ENCODE measurements around the gene ZNF277.

The ZNF277 gene

DNA sequence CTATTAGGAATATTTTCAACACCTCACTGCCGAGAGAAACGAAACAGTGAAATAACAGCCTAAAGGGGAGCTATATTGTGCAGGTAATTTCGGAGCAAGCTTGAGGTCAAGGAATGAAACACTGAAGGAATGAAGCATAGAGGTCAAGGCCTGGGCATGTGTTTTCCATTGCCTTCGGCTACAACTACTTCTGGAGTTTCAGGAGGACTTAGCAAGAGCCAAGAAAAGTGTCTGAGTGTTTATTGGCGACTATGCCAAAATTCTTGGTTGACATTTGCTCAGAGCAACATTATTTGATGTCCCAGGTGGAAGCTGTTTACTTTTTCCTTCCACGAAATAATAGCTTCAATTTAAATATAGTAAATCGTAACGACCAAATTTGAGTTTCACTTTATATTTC is 154.2 kb downstream of the ZNF277 start:
- Histone ChIP-seq H3K36me3 (ENCODE audit: control insufficient read depth, low read length) (no peaks in the 10 kb centered on the region), H3K4me3 (ENCODE audit: low read length) (no peak overlapping the region), H3K4me2 (ENCODE audit: low read length) (no peak overlapping the region), H3K27ac (ENCODE audit: low read depth, low read length) (no peak overlapping the region), H3K27me3 (ENCODE audit: control insufficient read depth, low read length) (no peaks in the 10 kb centered on the region), H3K9me2 (replicated peaks; ENCODE audit: control insufficient read depth, low read length) (no peaks in the 10 kb centered on the region), H3K9me3 (ENCODE audit: control insufficient read depth, insufficient read depth, low read length) (no peaks in the 10 kb centered on the region), H3K4me1 (ENCODE audit: control insufficient read depth, low read length) (no peaks in the 10 kb centered on the region), H4K20me1 (ENCODE audit: control insufficient read depth, insufficient read depth, low read depth, low read length) (no peaks in the 10 kb centered on the region), H3K79me2 (ENCODE audit: control insufficient read depth, low read length) (no peaks in the 10 kb centered on the region), H3F3A (ENCODE audit: control insufficient read depth, insufficient read depth) (no peaks in the 10 kb centered on the region)
- TF ChIP-seq EZH2phosphoT487 (IDR thresholded peaks at IDR 0.05; ENCODE audit: borderline replicate concordance, low read length) = no peak
- TF ChIP-seq, protein P1, sequence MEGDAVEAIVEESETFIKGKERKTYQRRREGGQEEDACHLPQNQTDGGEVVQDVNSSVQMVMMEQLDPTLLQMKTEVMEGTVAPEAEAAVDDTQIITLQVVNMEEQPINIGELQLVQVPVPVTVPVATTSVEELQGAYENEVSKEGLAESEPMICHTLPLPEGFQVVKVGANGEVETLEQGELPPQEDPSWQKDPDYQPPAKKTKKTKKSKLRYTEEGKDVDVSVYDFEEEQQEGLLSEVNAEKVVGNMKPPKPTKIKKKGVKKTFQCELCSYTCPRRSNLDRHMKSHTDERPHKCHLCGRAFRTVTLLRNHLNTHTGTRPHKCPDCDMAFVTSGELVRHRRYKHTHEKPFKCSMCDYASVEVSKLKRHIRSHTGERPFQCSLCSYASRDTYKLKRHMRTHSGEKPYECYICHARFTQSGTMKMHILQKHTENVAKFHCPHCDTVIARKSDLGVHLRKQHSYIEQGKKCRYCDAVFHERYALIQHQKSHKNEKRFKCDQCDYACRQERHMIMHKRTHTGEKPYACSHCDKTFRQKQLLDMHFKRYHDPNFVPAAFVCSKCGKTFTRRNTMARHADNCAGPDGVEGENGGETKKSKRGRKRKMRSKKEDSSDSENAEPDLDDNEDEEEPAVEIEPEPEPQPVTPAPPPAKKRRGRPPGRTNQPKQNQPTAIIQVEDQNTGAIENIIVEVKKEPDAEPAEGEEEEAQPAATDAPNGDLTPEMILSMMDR (IDR thresholded peaks at IDR 0.05; ENCODE audit: low read depth, low read length, poor library complexity, severe bottlenecking) = no peak

DNA sequence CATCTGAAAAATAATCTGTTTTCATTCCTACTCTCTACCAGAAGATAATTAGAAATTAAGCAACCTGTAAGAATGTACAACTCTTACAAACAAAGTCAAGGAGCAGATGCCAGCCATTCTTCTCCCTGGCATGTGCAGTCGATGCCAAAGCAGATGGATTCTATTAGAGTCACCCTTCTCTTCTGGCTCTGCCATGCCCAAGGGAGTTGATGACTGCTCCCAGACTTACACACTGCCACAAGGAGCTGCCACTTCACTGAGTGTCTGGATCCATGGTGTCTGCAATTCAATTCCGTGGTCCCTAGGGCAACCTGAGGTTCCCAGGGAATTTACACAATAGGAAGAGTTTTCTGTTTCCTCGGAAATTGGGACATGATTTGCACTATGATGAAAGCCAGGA is 154.7 kb downstream of the ZNF277 start:
- H3K9me2 ChIP-seq (replicated peaks; ENCODE audit: control insufficient read depth, low read length) = no peaks in the 10 kb centered on the region
- H4K20me1 ChIP-seq (ENCODE audit: control insufficient read depth, insufficient read depth, low read depth, low read length) = no peaks in the 10 kb centered on the region
- H3K27ac ChIP-seq (ENCODE audit: low read depth, low read length) = no peak overlapping the region
- no peaks in the 10 kb centered on the region for H3K4me1 ChIP-seq (ENCODE audit: control insufficient read depth, low read length)
- no peaks in the 10 kb centered on the region for H3K27me3 ChIP-seq (ENCODE audit: control insufficient read depth, low read length)
- H3K36me3 ChIP-seq (ENCODE audit: control insufficient read depth, low read length) = no peaks in the 10 kb centered on the region
- H3K4me2 ChIP-seq (ENCODE audit: low read length) = no peak overlapping the region
- H3K79me2 ChIP-seq (ENCODE audit: control insufficient read depth, low read length) = no peaks in the 10 kb centered on the region
- H3F3A ChIP-seq (ENCODE audit: control insufficient read depth, insufficient read depth) = no peaks in the 10 kb centered on the region
- TF ChIP-seq, protein P1 (IDR thresholded peaks at IDR 0.05; ENCODE audit: low read depth, low read length, poor library complexity, severe bottlenecking) = no peak
- TF ChIP-seq EZH2phosphoT487 (IDR thresholded peaks at IDR 0.05; ENCODE audit: borderline replicate concordance, low read length) = no peak
- H3K4me3 ChIP-seq (ENCODE audit: low read length) = no peak overlapping the region
- no peaks in the 10 kb centered on the region for H3K9me3 ChIP-seq (ENCODE audit: control insufficient read depth, insufficient read depth, low read length)

DNA sequence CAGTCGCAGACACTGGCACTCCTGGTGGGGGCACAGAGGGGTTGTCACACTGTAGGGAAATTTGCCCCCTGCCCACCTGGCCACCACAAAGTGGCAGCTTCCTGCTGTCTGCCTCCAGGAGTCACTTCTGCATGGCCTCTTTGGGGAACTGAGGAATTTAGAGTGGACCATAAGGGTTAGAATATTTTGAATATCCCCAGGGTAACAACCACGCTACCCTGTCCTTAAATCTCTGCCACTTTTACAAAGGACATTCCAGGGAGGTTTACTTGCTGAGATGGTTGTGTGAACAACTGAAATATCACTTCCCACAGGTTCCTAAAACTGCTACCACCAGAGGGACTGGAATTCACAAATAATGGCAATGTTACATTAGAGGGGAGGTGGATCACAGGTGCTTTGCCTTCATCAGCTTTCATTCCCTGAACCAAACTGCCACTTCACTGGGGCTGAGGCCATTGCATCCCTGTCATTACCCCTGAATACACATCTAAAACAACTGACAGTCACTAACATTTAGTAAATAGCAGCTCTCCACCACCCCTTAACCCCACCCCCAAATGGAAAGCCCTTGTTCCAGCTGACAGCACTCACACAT is 155.7 kb downstream of the ZNF277 start:
- TF ChIP-seq, protein P1 (IDR thresholded peaks at IDR 0.05; ENCODE audit: low read depth, low read length, poor library complexity, severe bottlenecking) = no peak
- TF ChIP-seq EZH2phosphoT487 (IDR thresholded peaks at IDR 0.05; ENCODE audit: borderline replicate concordance, low read length) = no peak
- Histone ChIP-seq H3K9me3 (ENCODE audit: control insufficient read depth, insufficient read depth, low read length) (no peaks in the 10 kb centered on the region), H3F3A (ENCODE audit: control insufficient read depth, insufficient read depth) (no peaks in the 10 kb centered on the region), H4K20me1 (ENCODE audit: control insufficient read depth, insufficient read depth, low read depth, low read length) (no peaks in the 10 kb centered on the region), H3K9me2 (replicated peaks; ENCODE audit: control insufficient read depth, low read length) (no peaks in the 10 kb centered on the region), H3K79me2 (ENCODE audit: control insufficient read depth, low read length) (no peaks in the 10 kb centered on the region), H3K27ac (ENCODE audit: low read depth, low read length) (no peak overlapping the region), H3K4me2 (ENCODE audit: low read length) (no peak overlapping the region), H3K27me3 (ENCODE audit: control insufficient read depth, low read length) (no peaks in the 10 kb centered on the region), H3K4me3 (ENCODE audit: low read length) (no peak overlapping the region), H3K36me3 (ENCODE audit: control insufficient read depth, low read length) (no peaks in the 10 kb centered on the region), H3K4me1 (ENCODE audit: control insufficient read depth, low read length) (no peaks in the 10 kb centered on the region)

Data from DOHH2 (cell line).